Measurements from ENCODE around the gene OSM.

GRCh38 chr22:30262917-30263741 is 3.5 kb downstream of the OSM start:
- no peak for TF ChIP-seq EZH2phosphoT487 (IDR thresholded peaks at IDR 0.05; ENCODE audit: borderline replicate concordance, low read length)
- peak; percentile 83 for TF ChIP-seq CTCF (conservative IDR thresholded peaks at IDR 0.05; ENCODE audit: low read depth, low read length)
